Ammon's horn (tissue), 1 donor: Measurements from ENCODE around the gene AAMDC.
A peak's percentile ranks its signal among the peaks of the same experiment; 100 is the strongest.

ENCODE experiments used
- DNase-seq: peaks from one replicate; pipeline ENCODE4 v3.0.0-alpha.2; 2016; ENCODE audit warnings: low spot score

AAMDC gene

DNA sequence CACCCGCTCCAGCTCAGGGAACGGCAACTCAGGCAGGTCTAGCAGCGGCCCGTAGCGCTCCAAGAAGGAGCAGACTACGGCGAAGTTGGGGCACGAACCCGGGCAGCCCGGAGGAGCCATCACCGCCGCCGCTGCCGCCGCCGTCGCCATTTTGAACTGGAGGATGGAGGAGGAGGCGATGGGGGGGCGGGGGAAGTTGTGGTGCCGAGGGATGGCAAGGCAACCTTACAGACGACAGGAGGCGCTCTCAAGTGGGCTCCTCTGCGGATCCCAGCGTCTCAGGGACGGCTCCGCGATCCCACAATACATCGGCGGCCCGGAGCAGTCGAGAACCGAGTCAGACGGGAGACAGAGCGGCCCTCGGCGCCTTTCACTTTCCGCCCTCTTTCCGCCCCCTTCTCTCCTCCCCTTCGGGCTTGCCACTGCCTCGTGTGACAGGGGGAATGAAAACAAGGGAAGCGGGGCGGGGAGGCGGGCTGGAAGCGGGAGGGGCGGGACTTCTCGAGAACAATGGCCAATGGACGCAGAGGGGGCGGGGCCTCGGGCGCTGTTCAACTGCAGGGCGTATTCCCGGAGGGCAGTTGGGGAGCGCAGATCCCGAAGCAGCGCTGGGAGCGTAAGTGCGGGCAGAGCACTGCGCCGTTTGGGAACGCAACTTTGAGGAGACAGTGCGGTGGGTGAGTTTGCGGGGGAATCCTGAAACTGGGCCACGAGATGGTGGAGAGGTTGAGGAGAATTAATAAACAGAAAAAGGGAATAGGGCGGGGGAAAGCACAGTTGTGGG lies at the start of gene AAMDC, which contains the start of gene RSF1:
TSS of gene AAMDC (plus strand) at position 580 of the 784 bp plus-strand sequence. CDS start 21,353 bp downstream, outside the sequence.
TSS of gene RSF1 (minus strand) at position 158 of the 784 bp plus-strand sequence. CDS start at position 150, 8 bp downstream.
- DNase-seq: peak; percentile 99

DNA sequence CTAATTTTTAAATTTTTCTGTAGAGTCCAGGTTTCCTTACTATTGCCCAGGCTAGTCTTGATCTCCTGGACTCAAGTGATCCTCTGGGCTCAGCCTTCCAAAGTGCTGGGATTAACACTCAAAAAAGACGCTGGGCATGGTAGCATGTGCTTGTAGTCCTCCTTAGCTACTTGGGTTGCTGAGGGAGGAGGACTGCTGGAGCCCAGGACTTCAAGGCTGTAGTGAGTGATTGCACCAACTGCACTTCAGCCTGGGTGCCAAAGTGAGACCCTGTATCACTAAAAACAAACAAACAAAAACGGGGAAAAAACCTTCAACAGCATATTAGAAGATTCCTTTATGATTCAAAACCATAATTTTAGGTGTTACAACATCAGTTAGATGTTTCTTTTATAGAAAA lies 45.0 kb upstream of the AAMDC start:
- no peak for DNase-seq

DNA sequence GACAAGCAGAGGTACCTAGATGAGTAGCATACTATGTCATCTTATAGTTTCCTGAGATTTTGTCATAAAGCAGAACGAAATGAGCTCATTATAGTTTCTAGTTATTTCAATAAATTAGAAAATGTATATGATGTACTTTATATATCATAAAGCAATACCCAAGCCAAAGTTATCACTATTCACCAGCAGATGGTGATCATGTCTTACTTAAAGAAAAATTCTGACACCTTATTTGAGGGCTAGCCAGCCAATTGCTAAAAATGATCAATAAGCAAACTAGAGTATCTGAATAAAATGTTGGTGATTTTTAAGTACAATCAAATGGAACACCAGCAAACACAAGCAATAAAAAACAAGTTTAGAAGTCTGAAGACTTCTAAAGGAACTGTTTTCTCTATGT lies 44.5 kb upstream of the AAMDC start:
- DNase-seq: no peak

DNA sequence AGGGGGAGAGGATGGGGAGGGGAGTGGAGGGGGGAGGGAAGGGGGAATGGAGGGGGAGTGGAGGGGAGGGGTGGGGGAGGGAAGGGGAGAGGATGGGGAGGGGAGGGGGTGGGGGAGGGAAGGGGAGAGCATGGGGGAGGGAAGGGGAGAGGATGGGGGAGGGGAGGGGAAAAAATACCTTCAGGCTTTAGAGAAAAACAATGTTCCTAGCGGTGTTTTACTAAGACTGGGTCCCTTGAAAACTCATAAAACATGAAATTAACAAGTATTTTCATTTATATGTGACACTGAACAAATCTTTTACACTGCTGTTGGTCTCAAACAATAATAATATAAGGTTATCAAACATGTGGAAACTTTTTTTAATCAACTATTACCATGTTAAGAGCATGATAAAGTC lies 42.8 kb upstream of the AAMDC start:
- DNase-seq: no peak

DNA sequence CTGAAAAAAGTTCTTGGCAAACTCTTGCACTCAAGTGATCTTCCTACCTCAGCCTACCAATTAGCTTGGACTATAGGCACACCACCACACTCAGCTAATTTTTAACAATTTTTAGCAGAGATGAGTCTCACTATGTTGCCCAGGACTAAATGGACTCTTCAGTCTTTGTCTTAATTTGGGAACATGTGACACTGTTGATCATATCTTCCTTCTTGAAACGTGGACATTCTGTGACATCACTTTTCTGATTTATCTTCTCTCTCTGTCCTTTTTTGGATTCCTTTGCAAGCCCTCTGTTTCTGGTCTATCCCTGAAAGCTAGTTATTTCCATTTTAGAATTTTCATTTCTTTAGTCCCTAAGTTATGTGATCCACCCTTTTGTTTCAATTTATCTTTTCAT lies 42.4 kb upstream of the AAMDC start:
- DNase-seq: no peak

DNA sequence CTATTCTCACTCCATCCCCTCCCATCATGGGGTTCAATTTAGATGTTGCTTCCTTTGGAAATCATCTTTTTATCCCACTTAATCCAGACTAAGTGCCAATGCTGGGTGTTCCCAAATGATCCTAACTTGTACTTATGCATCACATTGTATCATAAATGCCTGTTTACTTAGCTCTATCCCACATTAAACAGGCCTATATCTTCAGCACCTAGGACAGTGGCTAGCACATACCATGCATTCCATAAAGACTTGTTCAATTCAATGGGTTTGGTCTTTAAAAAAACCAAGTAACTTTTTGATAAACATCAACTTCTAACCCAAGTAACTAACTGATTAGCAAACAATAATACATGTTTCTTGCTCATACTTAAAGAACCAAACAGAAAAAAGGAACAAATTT lies 41.0 kb upstream of the AAMDC start:
- no peak for DNase-seq

DNA sequence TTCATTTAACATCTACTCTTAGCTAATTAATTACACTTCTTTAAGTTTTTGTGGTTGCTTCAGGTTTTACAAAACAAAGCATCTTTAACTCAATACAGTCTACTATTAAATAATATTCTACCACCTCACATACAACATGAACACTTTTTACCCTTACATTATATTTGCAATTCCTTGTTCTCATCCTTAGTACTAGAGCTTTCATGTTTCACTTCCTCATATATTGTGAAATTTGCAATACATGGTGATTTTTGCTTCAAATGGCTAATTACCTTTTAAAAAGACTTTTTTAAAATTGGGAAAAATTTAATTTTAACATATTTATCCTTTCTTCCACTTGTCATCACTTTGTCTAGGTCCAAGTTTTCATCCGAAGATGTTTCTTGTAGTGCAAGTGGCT lies 37.9 kb upstream of the AAMDC start:
- no peak for DNase-seq

DNA sequence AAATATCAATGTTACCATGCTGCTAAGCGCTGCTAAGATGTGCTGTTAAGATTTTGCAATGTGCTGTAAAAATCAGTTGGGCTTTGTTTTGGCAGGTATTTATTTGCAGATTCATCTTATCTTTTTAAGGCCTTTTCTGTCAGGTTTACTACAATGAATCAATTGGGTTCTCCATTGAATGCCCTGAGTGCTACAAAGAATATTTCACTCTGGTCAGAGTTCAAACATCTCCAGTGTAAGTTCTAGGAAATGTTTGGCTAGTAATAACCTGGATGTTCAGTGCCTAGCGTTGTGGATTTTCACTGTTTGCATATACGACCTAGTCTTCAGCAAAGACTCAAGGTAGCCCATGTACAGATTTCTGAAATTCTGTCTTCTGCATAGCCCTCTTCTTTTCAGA lies 36.4 kb upstream of the AAMDC start:
- DNase-seq: no peak

DNA sequence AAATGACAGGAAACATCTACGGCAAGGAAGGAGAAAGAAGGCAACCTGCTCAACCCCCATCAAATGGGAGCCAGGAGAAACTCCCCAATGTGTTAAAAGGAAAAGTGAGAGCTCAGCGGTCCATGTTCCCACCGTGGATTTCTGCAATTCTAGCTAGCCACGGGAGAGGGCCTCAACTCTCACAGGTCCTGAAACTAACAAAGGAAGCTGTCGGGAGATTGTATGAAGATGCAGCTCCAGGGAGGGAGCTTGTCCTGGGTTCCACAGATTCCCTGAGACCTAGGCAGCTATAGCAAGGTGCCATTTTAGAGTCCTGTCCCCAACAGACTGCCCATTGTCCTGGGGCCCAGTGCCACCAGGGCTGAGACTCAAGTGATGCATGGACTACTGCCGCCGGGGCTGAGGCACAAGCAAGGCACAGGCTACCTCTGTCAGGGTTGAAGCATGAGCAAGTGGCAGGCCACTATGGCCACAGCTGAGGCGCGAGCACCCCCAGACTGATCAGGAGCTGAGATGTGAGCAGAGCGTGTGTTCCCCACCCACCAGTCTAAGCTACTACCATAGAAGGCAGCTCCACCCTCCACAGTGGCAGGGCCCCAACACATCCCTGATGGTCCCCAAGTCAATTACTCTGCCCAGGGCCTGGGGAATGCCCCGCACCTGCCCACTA lies 31.7 kb upstream of the AAMDC start:
- no peak for DNase-seq

DNA sequence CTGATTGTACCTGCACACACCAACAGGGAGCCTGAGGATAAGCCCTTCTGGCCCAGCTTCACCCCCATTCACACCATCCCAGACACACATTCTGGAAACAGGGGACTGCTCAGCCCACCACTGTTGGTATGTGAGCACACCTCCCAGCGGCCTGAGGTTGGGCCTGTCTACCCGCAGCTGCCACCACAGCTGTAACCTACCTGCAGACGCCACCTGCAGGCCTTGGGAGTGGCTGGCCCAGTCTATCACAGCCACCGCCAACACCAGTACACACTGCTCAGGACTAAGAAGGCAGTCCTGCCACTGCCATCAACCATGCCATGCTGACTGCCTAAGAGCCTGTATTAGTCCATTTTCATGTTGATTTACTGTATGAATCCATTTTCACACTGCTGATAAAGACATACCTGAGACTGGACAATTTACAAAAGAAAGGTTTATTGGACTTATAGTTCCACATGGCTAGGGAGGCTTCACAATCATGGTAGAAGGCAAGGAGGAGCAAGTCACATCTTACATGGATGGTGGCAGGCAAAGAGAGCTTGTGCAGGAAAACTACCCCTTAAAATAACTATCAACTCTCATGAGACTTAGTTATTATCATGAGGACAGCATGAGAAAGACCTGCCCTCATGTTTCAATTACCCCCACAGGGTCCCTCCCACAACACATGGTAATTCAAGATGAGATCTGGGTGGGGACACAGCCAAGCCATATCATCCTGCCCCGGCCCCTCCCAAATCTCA lies 31.0 kb upstream of the AAMDC start:
- DNase-seq: no peak

DNA sequence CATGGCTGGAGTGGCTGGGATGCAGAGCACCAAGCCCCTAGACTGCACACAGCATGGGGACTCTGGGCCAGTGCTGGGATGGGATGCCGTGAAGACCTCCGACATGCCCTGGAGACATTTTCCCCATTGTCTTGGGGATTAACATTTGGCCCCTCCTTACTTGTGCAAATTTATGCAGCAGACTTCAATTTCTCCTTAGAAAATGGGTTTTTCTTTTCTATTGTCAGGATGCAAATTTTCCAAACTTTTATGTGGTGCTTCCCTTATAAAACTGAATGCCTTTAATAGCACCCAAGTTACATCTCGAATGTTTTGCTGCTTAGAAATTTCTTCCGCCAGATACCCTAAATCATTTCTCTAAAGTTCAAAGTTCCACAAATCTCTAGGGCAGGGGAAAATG lies 29.6 kb upstream of the AAMDC start:
- DNase-seq: no peak

DNA sequence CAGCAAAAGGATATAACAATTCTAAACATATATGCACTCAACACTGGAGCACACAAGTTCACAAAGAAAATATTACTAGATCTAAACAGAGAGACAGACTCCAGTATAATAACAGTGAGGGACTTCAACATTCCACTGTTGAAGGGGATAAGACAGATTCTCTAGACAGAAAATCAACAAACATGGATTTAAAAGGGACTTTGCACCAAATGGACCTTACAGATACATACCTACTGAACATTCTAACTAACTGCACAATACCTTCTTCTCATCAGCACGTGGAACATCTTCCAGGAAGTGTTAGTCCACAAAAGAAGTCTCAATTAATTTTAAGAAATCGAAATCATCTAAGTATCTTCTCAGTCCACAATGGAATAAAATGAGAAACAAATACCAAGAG lies 27.0 kb upstream of the AAMDC start:
- no peak for DNase-seq

DNA sequence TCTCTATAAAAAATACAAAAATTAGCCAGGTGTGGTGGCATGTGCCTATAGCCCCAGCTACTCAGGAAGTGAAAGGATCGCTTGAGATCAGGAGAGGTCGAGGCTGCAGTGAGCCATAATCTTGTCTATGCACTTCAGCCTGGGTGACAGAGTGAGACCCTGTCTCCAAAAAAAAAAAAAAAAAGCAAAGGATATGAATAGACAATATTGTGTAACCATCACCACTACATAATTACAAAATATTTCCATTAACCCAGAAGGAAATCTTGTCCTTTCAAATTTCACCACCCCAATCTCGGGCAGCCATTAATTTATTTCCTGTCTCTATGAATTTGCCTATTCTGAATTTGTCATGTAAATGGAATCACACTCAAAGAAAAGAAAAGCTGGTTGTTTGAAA lies 21.6 kb upstream of the AAMDC start:
- no peak for DNase-seq

DNA sequence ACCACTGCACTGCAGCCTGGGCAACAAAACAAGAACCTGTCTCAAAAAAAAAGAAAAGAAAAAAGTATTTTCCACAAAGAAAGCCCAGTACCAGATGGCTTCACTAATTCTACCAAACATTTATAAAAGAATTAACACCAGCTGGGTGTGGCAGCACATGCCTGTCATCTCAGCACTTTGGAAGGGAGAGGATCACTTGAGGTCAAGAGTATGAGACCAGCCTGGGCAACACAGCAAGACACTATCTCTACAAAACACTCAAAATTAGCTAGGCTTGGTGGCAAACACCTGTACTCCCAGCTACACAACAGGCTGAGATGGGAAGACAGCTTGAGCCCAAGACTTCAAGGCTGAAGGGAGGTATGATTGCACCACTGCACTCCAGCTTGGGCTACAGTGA lies 20.5 kb upstream of the AAMDC start:
- DNase-seq: no peak

DNA sequence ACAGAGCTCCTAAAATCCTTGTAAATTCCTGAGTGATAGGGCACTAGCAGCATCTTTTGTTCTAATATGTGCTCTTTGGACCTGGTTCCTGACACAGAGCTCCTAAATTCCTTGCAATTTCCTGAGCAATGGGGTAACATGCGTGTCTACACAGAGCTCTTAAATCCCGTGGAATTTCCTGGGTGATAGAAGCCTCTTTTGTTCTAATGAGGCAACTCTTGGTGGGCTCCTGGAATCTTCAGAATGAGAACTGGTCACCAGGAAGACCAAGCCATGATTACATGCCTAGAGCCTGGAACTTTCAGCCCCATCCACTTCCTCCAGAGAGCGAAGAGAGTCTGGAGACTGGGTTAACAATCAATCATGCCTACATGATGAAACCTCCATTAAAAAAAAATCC lies 19.5 kb upstream of the AAMDC start:
- DNase-seq: no peak

DNA sequence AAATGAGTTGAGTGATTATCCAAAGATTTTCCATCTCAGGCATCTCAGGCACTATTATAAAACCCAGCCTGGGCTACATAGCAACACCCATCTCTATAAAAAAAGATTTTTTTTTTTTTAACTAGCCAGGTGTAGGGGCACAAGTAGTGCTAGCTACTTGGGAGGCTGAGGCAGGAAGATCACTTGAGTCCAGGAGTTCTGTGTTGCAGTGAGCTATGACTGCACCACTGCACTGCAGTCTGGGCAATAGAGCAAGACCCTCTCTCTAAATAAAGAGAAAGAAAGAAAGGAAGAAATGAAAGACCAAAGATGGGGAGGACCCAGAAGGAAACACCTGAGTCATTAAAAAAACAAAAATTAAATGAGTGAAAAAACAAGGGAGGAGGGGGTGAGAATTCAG lies 14.5 kb upstream of the AAMDC start:
- no peak for DNase-seq

DNA sequence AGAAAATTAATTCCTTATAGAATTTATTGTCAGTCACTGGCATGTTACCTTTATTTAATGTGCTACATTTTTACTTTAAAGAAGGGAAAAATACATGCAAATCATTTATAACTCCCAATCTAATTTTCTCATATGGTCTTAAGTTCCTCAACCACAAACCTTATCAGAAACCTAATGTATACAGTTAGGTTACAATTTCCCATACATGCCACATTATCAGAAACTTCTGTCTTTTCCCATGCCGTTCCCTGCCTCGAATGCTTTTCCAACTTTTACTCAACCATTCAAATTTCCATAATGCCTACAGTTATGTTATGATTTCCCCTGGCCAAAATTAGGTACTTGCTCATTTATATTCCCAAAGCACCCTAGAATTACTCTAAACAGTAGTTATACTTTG lies 14.0 kb upstream of the AAMDC start:
- no peak for DNase-seq

DNA sequence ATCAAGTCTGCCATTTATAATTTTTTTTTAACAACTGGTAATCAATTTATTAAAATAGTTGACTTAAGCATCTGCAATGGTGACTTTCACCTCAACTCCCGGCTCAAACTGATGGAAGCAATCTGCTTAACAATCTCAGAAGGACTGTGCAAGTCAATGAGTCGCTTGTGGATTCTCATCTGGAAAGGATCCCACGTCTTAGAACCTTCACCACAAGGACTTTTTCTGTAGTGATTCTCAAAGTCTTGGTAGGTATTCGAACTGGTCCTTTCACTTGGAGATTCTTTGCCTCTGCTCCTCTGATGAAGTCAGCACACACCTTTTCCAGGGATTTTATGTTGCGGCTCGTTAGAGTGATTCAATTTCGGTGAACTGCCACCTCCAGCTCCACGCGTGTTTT lies 7.7 kb upstream of the AAMDC start:
- DNase-seq: no peak

DNA sequence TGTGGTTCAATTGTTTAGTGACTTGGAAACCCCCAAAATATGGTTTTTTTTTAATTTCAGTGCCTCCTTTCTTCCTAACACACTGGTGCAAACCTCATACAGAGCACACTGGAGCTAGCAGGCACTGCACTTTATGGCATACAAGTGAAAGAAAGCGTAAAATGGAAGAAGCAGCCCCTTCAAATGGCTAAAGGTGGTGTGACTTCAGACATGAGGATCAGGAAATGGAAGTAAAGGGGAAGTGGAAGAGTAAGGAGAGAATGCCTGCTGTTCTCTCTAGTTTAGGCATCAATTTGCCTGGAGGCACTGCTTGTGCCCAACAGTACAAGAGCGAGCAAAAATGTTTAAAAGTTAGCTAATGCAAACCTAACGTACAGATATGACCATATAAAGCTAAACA lies 6.1 kb upstream of the AAMDC start:
- DNase-seq: no peak

DNA sequence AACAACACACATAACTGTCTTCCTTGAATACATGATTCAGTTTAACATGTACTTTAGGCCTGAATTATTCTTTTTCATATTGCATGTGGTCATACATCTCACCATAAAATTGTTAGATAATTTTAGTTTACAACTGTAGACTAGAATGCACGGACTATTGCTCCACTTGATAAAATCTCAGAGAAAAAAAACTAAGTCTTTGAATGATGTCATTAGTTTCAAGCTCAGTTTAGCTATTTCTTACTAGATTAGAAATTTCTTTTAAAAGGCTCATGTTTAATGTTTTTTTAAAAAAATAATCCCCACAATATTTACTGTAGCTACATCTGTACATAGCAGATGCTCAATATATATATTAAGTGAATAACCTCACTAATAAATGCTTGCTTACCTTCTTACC lies 5.5 kb upstream of the AAMDC start:
- no peak for DNase-seq

DNA sequence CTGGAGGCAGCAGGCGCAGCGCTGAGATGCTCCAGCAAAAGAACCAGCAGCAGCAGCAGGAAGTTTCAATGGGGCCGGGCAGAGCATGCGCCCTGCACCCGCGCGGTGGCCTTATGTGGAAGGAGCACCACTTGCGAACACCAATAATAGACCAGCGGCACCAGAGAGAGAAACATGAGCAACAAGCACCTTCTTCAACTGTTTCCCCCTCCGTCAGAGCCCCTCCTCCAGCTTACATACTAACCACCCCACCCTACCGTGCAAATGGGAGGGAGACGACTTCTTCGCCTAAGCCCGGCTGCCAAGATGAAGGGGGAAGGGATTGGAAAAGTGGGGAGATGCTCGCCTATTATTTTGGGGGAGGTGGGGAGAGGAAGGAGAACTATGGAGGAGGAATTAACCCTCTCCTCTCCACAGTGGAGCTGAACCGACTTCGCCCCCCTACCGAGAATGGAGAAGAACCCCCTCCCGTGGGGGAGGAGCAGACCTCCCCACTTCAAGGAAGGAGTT lies 1.5 kb upstream of the AAMDC start:
- peak; percentile 94 for DNase-seq

DNA sequence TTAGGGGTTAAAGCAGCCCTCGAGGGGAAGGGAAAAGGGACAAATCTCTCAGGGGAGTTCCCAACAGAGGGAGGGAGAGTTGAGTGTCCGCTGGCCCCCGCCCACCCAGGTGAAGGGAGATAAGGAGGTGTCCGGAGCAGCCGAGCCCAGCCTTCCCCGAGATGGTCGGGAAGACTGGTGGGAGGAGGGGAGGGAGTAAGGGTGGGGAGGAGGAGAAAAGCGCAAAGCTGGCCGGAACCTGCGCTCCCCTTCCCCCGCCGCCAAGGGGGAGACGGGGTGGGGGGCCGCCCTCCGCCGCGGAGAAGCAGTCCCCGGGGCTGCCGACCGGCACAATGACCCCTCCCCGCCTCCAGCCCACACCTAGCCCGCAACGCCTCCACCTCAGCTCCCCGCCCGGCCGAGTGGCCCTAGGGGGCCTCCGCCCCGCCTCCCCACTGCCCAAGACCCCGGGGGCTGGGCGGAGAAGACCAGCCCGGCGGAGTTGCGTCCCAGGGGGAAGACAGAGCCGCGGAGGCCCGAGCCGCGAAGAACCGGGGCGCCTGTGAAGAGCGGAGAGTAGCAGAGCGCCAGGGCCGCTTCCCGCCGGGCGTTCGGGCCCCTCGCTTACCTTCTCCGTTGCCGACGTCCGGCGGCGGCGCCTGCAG lies 901 bp upstream of the AAMDC start:
- DNase-seq: peak; percentile 32
